Measurements from ENCODE around the gene PRDM16. TPM values are rescaled to one million over a fixed set of nuclear protein-coding genes. Genes with fewer than 3 reads are reported as not detected.
A peak's percentile ranks its signal among the peaks of the same experiment; 100 is the strongest.

Gene PRDM16
- total and polyA plus RNA-seq, 2 of the 13 experiments (the other 11 are each of a cell fraction or from before 2014, with no cell fraction given), result 0.15 to 0.81 TPM

DNA sequence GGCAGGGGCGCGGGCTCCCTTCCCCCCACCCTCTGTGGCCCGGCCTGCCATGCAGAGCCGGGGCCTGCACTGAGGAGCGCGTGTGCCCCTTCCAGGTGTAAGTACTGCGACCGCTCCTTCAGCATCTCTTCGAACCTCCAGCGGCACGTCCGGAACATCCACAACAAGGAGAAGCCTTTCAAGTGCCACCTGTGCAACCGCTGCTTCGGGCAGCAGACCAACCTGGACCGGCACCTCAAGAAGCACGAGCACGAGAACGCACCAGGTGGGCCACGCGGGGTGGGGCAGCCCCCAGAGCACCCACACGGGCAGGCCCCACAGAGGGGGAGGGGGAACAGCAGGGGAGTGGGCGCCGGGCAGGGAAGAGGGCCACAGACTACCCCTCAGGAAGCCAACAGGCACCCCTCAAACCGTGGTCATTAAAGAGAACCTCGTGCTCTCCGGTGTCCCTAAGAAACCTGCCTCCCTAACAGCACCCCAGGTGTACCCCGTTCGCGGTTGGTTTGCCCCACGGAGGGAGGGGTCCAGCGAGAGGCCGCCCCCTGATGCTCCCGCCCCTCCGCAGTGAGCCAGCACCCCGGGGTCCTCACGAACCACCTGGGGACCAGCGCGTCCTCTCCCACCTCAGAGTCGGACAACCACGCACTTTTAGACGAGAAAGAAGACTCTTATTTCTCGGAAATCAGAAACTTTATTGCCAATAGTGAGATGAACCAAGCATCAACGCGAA lies 356.6 kb downstream of the PRDM16 start (continued):
- TF ChIP-seq PLSCR1 (CRISPR knock-in tag; IDR thresholded peaks at IDR 0.05; ENCODE audit: borderline replicate concordance) (no peak), CHD4 (IDR thresholded peaks at IDR 0.05; ENCODE audit: borderline replicate concordance, low read length) (no peak), ZNF468 (CRISPR knock-in tag; IDR thresholded peaks at IDR 0.05) (no peak)
- TF ChIP-seq, protein P1, sequence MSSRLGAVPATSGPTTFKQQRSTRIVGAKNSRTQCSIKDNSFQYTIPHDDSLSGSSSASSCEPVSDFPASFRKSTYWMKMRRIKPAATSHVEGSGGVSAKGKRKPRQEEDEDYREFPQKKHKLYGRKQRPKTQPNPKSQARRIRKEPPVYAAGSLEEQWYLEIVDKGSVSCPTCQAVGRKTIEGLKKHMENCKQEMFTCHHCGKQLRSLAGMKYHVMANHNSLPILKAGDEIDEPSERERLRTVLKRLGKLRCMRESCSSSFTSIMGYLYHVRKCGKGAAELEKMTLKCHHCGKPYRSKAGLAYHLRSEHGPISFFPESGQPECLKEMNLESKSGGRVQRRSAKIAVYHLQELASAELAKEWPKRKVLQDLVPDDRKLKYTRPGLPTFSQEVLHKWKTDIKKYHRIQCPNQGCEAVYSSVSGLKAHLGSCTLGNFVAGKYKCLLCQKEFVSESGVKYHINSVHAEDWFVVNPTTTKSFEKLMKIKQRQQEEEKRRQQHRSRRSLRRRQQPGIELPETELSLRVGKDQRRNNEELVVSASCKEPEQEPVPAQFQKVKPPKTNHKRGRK (CRISPR knock-in tag; IDR thresholded peaks at IDR 0.05), result no peak

DNA sequence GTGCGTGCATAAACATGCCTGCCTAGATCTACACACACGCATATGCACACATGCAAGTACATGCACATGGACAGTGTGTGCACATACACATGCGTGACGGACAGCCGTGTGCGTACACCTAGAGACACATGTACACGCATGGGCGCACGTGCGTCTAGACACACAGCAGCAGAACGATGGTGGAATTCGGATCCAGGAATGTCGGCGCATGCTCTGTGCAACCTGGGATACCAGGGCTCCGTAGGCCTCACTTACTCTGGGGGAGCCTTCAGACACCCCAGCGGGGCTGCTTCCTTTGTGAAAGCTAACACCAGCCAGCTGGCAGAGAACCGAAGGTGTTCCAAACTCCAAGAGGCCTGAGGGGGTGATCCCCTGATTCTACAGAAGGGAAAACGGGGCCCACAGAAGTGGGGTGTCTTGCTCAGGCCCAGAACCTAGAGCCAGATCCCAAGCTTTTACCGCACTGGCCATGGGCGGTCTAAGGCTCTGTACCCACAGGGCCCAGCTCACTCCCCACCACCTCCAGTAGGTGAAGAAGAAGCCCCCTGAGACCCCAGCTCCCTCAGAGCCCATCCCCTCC lies 358.0 kb downstream of the PRDM16 start:
- H3K4me2 ChIP-seq (ENCODE audit: low read depth, low read length), result no peak overlapping the region
- H3K36me3 ChIP-seq (replicated peaks in 1 of 2; ENCODE audit: control insufficient read depth in 1 of 2, insufficient read depth in 2 of 2, low read length in 2 of 2), result no peaks in the 10 kb centered on the region
- no peak overlapping the region for H2AFZ ChIP-seq (ENCODE audit: low read length)
- H4K20me1 ChIP-seq (ENCODE audit: insufficient read depth, low read length), result no peaks in the 10 kb centered on the region
- TF ChIP-seq, protein P2, sequence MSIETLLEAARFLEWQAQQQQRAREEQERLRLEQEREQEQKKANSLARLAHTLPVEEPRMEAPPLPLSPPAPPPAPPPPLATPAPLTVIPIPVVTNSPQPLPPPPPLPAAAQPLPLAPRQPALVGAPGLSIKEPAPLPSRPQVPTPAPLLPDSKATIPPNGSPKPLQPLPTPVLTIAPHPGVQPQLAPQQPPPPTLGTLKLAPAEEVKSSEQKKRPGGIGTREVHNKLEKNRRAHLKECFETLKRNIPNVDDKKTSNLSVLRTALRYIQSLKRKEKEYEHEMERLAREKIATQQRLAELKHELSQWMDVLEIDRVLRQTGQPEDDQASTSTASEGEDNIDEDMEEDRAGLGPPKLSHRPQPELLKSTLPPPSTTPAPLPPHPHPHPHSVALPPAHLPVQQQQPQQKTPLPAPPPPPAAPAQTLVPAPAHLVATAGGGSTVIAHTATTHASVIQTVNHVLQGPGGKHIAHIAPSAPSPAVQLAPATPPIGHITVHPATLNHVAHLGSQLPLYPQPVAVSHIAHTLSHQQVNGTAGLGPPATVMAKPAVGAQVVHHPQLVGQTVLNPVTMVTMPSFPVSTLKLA (IDR thresholded peaks at IDR 0.05), result peak; percentile 83
- TF ChIP-seq HMGXB4 (CRISPR knock-in tag; IDR thresholded peaks at IDR 0.05; ENCODE audit: borderline replicate concordance in 1 of 2, low read depth in 1 of 2), result no peak
- peaks cover 37% of the 10 kb centered on the region for H3K4me1 ChIP-seq (ENCODE audit: insufficient read depth, low read length)
- WGBS (ENCODE audit: low lambda C conversion rate), result 100% methylated on average over 4 of the region's 20 CpGs
- H3K9ac ChIP-seq (ENCODE audit: insufficient read depth, low read depth, low read length), result no peak overlapping the region
- H3K27me3 ChIP-seq (ENCODE audit: control insufficient read depth in 1 of 2, insufficient read depth in 2 of 2, low read length in 2 of 2), result peaks cover 2 to 9% of the 10 kb centered on the region in 2 experiments; a peak in 3 of 5 replicates
- H3K4me3 ChIP-seq (replicated peaks in 1 of 3; ENCODE audit: insufficient read depth in 1 of 3, low read depth in 2 of 3, low read length in 3 of 3), result no peak overlapping the region
- BruUV-seq (replicated peaks), result no TSS peak
- DNase-seq (ENCODE audit: low spot score) (no peak), FAIRE-seq (no peak), ATAC-seq (no peak)
- intact Hi-C loops (cut with micrococcal nuclease; ENCODE audit: unreplicated experiment), result loop anchor here (10.0 kb wide), 1 partner anchor 552 kb away; no protein-coding TSS in a partner anchor
- H3K9me3 ChIP-seq (ENCODE audit: low read length), result no peaks in the 10 kb centered on the region
- in situ Hi-C loops (cut with HindIII; ENCODE audit: extremely low pct_ligation_motif_present, low pct_unique_long_range_greater_than_20kb), result no loop called here
- ChIA-PET CTCF (ENCODE audit: low intra/inter-chr PET ratio, low total read pairs) (no interaction called here), POLR2A (no interaction called here)
- no peaks in the 10 kb centered on the region for H3K79me2 ChIP-seq (ENCODE audit: insufficient read depth, low read length)
- H3K27ac ChIP-seq (ENCODE audit: extremely low read length, insufficient read depth, low read length), result no peak overlapping the region
